Suprapubic skin (tissue), 4 donors: ENCODE measurements around the gene VAT1L. TPM values are rescaled to one million over a fixed set of nuclear protein-coding genes. Genes with fewer than 3 reads are reported as not detected.

ENCODE experiments used
- DNase-seq, 2 donors: peaks; one replicate each; pipeline ENCODE4 v3.0.0-alpha.2; 2019; ENCODE audit warnings: low spot score in 2 of 2
- H3K27ac ChIP-seq: fragments of 200-600 bp; sonication (generic); one replicate; pipeline ENCODE4 v1.5.1; 2019
- H3K27me3 ChIP-seq: fragments of 200-600 bp; sonication (generic); one replicate; pipeline ENCODE4 v1.5.1; 2019
- H3K36me3 ChIP-seq: fragments of 200-600 bp; sonication (generic); one replicate; pipeline ENCODE4 v1.5.1; 2019
- H3K4me1 ChIP-seq: fragments of 200-600 bp; sonication (generic); one replicate; pipeline ENCODE4 v1.5.1; 2019
- H3K4me3 ChIP-seq: fragments of 200-600 bp; sonication (generic); one replicate; pipeline ENCODE4 v1.5.1; 2019; ENCODE audit warnings: mild to moderate bottlenecking
- H3K9me3 ChIP-seq: fragments of 200-600 bp; sonication (generic); one replicate; pipeline ENCODE4 v1.5.1; 2019
- CTCF ChIP-seq, 2 donors: fragments of 200-600 bp in 1 of 2; fragments of 450-650 bp in 1 of 2; sonication (generic) in 1 of 2; IDR thresholded peaks; one replicate each; pipeline ENCODE4 v1.5.1; 2016 to 2019; ENCODE audit warnings: antibody characterized with exemption in 2 of 2, mild to moderate bottlenecking in 1 of 2, moderate library complexity in 1 of 2
- EP300 ChIP-seq: sonication (generic); formaldehyde crosslinking; IDR thresholded peaks from one replicate; pipeline ENCODE4 v1.6.1; 2017; ENCODE audit warnings: antibody characterized with exemption
- POLR2A ChIP-seq, 2 donors: fragments of 450-650 bp; IDR thresholded peaks; one replicate each; pipeline ENCODE4 v1.6.1; 2017; ENCODE audit warnings: antibody characterized with exemption in 2 of 2, mild to moderate bottlenecking in 2 of 2, moderate library complexity in 2 of 2
- POLR2AphosphoS5 ChIP-seq, 3 donors: sonication (generic); formaldehyde crosslinking; IDR thresholded peaks; one replicate each; pipeline ENCODE4 v1.6.1; 2017; ENCODE audit warnings: antibody characterized with exemption in 3 of 3
- WGBS: methylation state at CpG from one replicate; pipeline ENCODE4 v1.1.5; 2018; 5-methylcytosine and 5-hydroxymethylcytosine counted together
- total RNA-seq, 4 donors: library from RNA; depleted of rRNA; stranded (reverse); fragments of >200 nt; gene quantifications; one replicate each; pipeline ENCODE4 v1.1.0, GENCODE V29; 2016

The VAT1L gene
- total RNA-seq, 4 donors from 2014 or later: 0.15 TPM; not detected in 3

GRCh38 chr16:78005881-78006280, 217.5 kb downstream of the VAT1L start:
- DNase-seq: no peak
- TF ChIP-seq POLR2A (IDR thresholded peaks at IDR 0.05) (no peak), EP300 (no peak), CTCF (IDR thresholded peaks at IDR 0.05) (no peak), POLR2AphosphoS5 (IDR thresholded peaks at IDR 0.05) (no peak)
- H3K27me3 ChIP-seq: no peaks in the 10 kb centered on the region
- 78% methylated on average over 5 of the region's 5 CpGs for WGBS
- no peaks in the 10 kb centered on the region for H3K4me1 ChIP-seq
- H3K9me3 ChIP-seq: no peaks in the 10 kb centered on the region
- no peak overlapping the region for H3K27ac ChIP-seq
- H3K36me3 ChIP-seq: no peaks in the 10 kb centered on the region
- H3K4me3 ChIP-seq: no peak overlapping the region

- no peaks in the 10 kb centered on the region for H3K36me3 ChIP-seq
- H3K27ac ChIP-seq: no peak overlapping the region
- H3K27me3 ChIP-seq: peaks cover 3% of the 10 kb centered on the region
- H3K4me3 ChIP-seq: no peak overlapping the region
- 55% methylated on average over 3 of the region's 3 CpGs for WGBS
- H3K4me1 ChIP-seq: no peaks in the 10 kb centered on the region
- no peak for DNase-seq
- TF ChIP-seq CTCF (IDR thresholded peaks at IDR 0.05): no peak
- TF ChIP-seq POLR2AphosphoS5 (IDR thresholded peaks at IDR 0.05): no peak
- no peak for TF ChIP-seq POLR2A (IDR thresholded peaks at IDR 0.05)
- TF ChIP-seq EP300: no peak
- no peaks in the 10 kb centered on the region for H3K9me3 ChIP-seq
Observed at GRCh38 chr16:78007121-78007520, 218.8 kb downstream of the VAT1L start.

- Histone ChIP-seq H3K4me1 (no peaks in the 10 kb centered on the region), H3K36me3 (no peaks in the 10 kb centered on the region), H3K27me3 (peaks cover 13% of the 10 kb centered on the region), H3K9me3 (no peaks in the 10 kb centered on the region), H3K4me3 (no peak within 1 kb of the TSS), H3K27ac (no peak within 1 kb of the TSS)
- TF ChIP-seq POLR2AphosphoS5 (IDR thresholded peaks at IDR 0.05) (no peak), CTCF (IDR thresholded peaks at IDR 0.05) (no peak), EP300 (no peak), POLR2A (IDR thresholded peaks at IDR 0.05) (no peak)
- DNase-seq: no peak
- 27% methylated on average over 5 of the region's 5 CpGs for WGBS
Observed at GRCh38 chr16:78022347-78023060, 234.1 kb downstream of the VAT1L start, which contains the start of gene CLEC3A. TSS of gene CLEC3A (plus strand) at chr16:78022548. CDS start at chr16:78022627, 79 bp downstream.

GRCh38 chr16:78024159-78024558, 235.8 kb downstream of the VAT1L start:
- Histone ChIP-seq H3K27ac (no peak overlapping the region), H3K4me3 (no peak overlapping the region), H3K27me3 (peaks cover 7% of the 10 kb centered on the region), H3K36me3 (no peaks in the 10 kb centered on the region), H3K9me3 (no peaks in the 10 kb centered on the region), H3K4me1 (no peaks in the 10 kb centered on the region)
- DNase-seq: no peak
- no peak for TF ChIP-seq CTCF (IDR thresholded peaks at IDR 0.05)
- no peak for TF ChIP-seq POLR2A (IDR thresholded peaks at IDR 0.05)
- no peak for TF ChIP-seq POLR2AphosphoS5 (IDR thresholded peaks at IDR 0.05)
- no peak for TF ChIP-seq EP300
- 85% methylated on average over 5 of the region's 5 CpGs for WGBS

- 90% methylated on average over 1 of the region's 1 CpG for WGBS
- H3K4me1 ChIP-seq: no peaks in the 10 kb centered on the region
- DNase-seq: no peak
- H3K36me3 ChIP-seq: no peaks in the 10 kb centered on the region
- no peak for TF ChIP-seq CTCF (IDR thresholded peaks at IDR 0.05)
- no peak for TF ChIP-seq POLR2AphosphoS5 (IDR thresholded peaks at IDR 0.05)
- TF ChIP-seq EP300: no peak
- TF ChIP-seq POLR2A (IDR thresholded peaks at IDR 0.05): no peak
- peaks cover 7% of the 10 kb centered on the region for H3K27me3 ChIP-seq
- no peaks in the 10 kb centered on the region for H3K9me3 ChIP-seq
- no peak overlapping the region for H3K27ac ChIP-seq
- no peak overlapping the region for H3K4me3 ChIP-seq
Observed at GRCh38 chr16:78025631-78026030, 237.3 kb downstream of the VAT1L start.
